IPS DF 19.7 (cell line): ENCODE data around the gene GANAB.
"Not testable (repeated sequence)": the region's sequence is repeated elsewhere in the genome, so short reads cannot be mapped to it uniquely, and the experiment has no call there.

Experiments
- DNase-seq: peaks from one replicate; pipeline ENCODE4 v3.0.0-alpha.2; 2013; ENCODE audit warnings: low read depth, low spot score

Gene GANAB

GRCh38 chr11:62667460-62667859 is 21.0 kb upstream of the GANAB start:
- DNase-seq: no peak

- DNase-seq: no peak
Observed at GRCh38 chr11:62666259-62666926, 20.0 kb upstream of the GANAB start.

- no peak for DNase-seq
Observed at GRCh38 chr11:62665599-62666258, 19.3 kb upstream of the GANAB start.

GRCh38 chr11:62665075-62665598 is 18.7 kb upstream of the GANAB start, which contains the start of the genes C11orf98 and CSKMT:
TSS of gene C11orf98 (minus strand) at chr11:62665210. CDS start at chr11:62665169, 41 bp downstream.
TSS of gene CSKMT (plus strand) at chr11:62665312. CDS start at chr11:62665880, 568 bp downstream.
- no peak for DNase-seq

GRCh38 chr11:62664405-62665074 is 18.1 kb upstream of the GANAB start:
- no peak for DNase-seq

GRCh38 chr11:62656796-62657429 is 10.5 kb upstream of the GANAB start:
- DNase-seq: no peak

GRCh38 chr11:62654297-62654696 is 7.9 kb upstream of the GANAB start:
- no peak for DNase-seq

- DNase-seq: no peak
Observed at GRCh38 chr11:62652161-62653006, 6.0 kb upstream of the GANAB start.

GRCh38 chr11:62650283-62650682 is 3.9 kb upstream of the GANAB start:
- not testable (repeated sequence) for DNase-seq

GRCh38 chr11:62649486-62649885 is 3.1 kb upstream of the GANAB start:
- DNase-seq: no peak

GRCh38 chr11:62648967-62649364 is 2.6 kb upstream of the GANAB start:
- no peak for DNase-seq

GRCh38 chr11:62648185-62648966 is 2.0 kb upstream of the GANAB start:
- DNase-seq: no peak

GRCh38 chr11:62647609-62648005 is 1.2 kb upstream of the GANAB start:
- DNase-seq: no peak

- DNase-seq: no peak
Observed at GRCh38 chr11:62646825-62647608, 604 bp upstream of the GANAB start.

- DNase-seq: no peak
Observed at GRCh38 chr11:62645671-62645945, 805 bp downstream of the GANAB start.

GRCh38 chr11:62644220-62644619 is 2.2 kb downstream of the GANAB start:
- no peak for DNase-seq

GRCh38 chr11:62632492-62632891 is 13.9 kb downstream of the GANAB start:
- DNase-seq: no peak

GRCh38 chr11:62627713-62628112 is 18.7 kb downstream of the GANAB start:
- DNase-seq: no peak

- DNase-seq: no peak
Observed at GRCh38 chr11:62622476-62623089, 23.8 kb downstream of the GANAB start.
